ENCODE data around the gene WTAP.

GRCh38 chr6:159805440-159806020 lies 78.2 kb downstream of the WTAP start:
- TF ChIP-seq CTCF (IDR thresholded peaks at IDR 0.05) (no peak), POLR2A (IDR thresholded peaks at IDR 0.05) (no peak)

Data from Peyer's patch (tissue), 4 donors.